ENCODE measurements around the gene SMPDL3B. TPM values are rescaled to one million over a fixed set of nuclear protein-coding genes. Genes with fewer than 3 reads are reported as not detected.

The SMPDL3B gene
- total and polyA plus RNA-seq, 8 donors = 0.89 to 73.6 (median 8.0) TPM; not detected in 1

GRCh38 chr1:27967884-27968466 lies 33.2 kb downstream of the SMPDL3B start:
- intact Hi-C loops (cut with DNase I; ENCODE audit: low total_unique reads) = no loop called here
- H3K4me1 ChIP-seq = peaks cover 0 to 25% (median 15%) of the 10 kb centered on the region in 4 donors
- peaks cover 33 to 69% (median 63%) of the 10 kb centered on the region in 4 donors for H3K36me3 ChIP-seq
- H3K9me3 ChIP-seq = no peaks in the 10 kb centered on the region
- no peaks in the 10 kb centered on the region for H3K27me3 ChIP-seq
- H3K4me3 ChIP-seq = no peak overlapping the region
- WGBS, 5 donors = 82 to 87% (median 86%) methylated on average over 4 of the region's 4 CpGs
- DNase-seq = no peak
- peak overlapping the region in 2 of 5 donors; percentile 28 to 46 for H3K27ac ChIP-seq
- no peak for TF ChIP-seq POLR2AphosphoS5 (IDR thresholded peaks at IDR 0.05)
- no peak for TF ChIP-seq POLR2A (IDR thresholded peaks at IDR 0.05)

- Histone ChIP-seq H3K9me3 (no peaks in the 10 kb centered on the region), H3K4me3 (no peak overlapping the region), H3K27ac (peak overlapping the region in 2 of 5 donors; percentile 28 to 46), H3K4me1 (peaks cover 0 to 25% (median 16%) of the 10 kb centered on the region in 4 donors), H3K36me3 (peaks cover 29 to 69% (median 63%) of the 10 kb centered on the region in 4 donors), H3K27me3 (no peaks in the 10 kb centered on the region)
- TF ChIP-seq, protein P1, sequence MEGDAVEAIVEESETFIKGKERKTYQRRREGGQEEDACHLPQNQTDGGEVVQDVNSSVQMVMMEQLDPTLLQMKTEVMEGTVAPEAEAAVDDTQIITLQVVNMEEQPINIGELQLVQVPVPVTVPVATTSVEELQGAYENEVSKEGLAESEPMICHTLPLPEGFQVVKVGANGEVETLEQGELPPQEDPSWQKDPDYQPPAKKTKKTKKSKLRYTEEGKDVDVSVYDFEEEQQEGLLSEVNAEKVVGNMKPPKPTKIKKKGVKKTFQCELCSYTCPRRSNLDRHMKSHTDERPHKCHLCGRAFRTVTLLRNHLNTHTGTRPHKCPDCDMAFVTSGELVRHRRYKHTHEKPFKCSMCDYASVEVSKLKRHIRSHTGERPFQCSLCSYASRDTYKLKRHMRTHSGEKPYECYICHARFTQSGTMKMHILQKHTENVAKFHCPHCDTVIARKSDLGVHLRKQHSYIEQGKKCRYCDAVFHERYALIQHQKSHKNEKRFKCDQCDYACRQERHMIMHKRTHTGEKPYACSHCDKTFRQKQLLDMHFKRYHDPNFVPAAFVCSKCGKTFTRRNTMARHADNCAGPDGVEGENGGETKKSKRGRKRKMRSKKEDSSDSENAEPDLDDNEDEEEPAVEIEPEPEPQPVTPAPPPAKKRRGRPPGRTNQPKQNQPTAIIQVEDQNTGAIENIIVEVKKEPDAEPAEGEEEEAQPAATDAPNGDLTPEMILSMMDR (IDR thresholded peaks at IDR 0.05) = no peak
- TF ChIP-seq POLR2AphosphoS5 (IDR thresholded peaks at IDR 0.05) (peak in 1 of 3 donors; percentile 9), EP300 (IDR thresholded peaks at IDR 0.05) (no peak), POLR2A (IDR thresholded peaks at IDR 0.05) (no peak)
- intact Hi-C loops (cut with DNase I; ENCODE audit: low total_unique reads) = no loop called here
- WGBS, 5 donors = 16 to 39% (median 28%) methylated on average over 3 of the region's 3 CpGs
- peak in 1 of 2 donors; percentile 62 for DNase-seq
These were observed 33.9 kb downstream of the SMPDL3B start for GRCh38 chr1:27968692-27969091.

DNA sequence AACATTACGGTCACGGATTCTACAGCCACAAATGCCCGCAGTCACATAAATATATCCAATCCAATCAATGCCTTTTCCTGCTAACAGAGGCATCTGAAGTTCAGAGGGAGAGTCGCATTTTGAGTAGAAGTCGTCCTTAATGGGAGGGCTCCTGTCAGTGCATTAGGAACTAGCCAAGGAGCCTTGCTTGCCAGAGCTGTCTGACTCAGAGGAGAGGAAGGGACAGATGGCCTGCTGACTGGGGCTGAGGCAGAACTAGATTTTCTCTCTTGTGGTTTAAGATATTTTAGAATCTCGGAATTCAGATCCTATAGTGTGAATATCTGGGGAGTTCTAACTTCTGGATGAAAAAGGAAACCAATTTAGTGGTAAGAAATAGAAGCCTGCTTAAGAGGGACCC lies 35.6 kb downstream of the SMPDL3B start:
- no peak for DNase-seq
- no peak overlapping the region for H3K4me3 ChIP-seq
- WGBS, 5 donors = 78 to 89% (median 82%) methylated on average over 6 of the region's 6 CpGs
- peaks cover 0 to 36% (median 19%) of the 10 kb centered on the region in 4 donors for H3K4me1 ChIP-seq
- TF ChIP-seq, protein P1 (IDR thresholded peaks at IDR 0.05) = no peak
- TF ChIP-seq POLR2AphosphoS5 (IDR thresholded peaks at IDR 0.05) (no peak), EP300 (IDR thresholded peaks at IDR 0.05) (no peak), POLR2A (IDR thresholded peaks at IDR 0.05) (no peak)
- peak overlapping the region in 4 of 5 donors; percentile 13 to 62 (median 36) for H3K27ac ChIP-seq
- H3K36me3 ChIP-seq = peaks cover 17 to 66% (median 56%) of the 10 kb centered on the region in 4 donors
- intact Hi-C loops (cut with DNase I; ENCODE audit: low total_unique reads) = loop anchor here (10.0 kb wide), 1 partner anchor 106 kb away; no protein-coding TSS in a partner anchor
- no peaks in the 10 kb centered on the region for H3K27me3 ChIP-seq
- no peaks in the 10 kb centered on the region for H3K9me3 ChIP-seq

DNA sequence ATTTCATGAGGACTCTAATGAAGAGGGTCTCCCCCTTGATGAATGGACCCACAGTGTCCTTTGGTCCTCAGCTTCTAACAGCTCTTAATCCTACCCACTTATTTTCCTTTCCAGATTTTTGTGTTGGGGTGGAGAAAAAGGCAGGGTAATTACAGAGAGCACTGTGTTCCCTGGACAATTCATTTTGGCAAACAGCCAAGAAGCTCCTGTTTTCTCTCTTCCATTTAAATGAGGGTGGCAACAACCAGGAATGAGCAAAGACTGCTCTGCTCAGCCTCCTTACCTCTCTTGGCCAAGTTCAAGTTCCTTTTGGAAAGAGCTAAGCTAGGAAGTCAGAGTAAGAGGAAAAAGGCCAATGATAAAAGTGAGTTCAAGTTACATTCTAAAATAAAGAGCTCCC lies 36.9 kb downstream of the SMPDL3B start:
- no peaks in the 10 kb centered on the region for H3K27me3 ChIP-seq
- H3K4me1 ChIP-seq = peaks cover 0 to 36% (median 19%) of the 10 kb centered on the region in 4 donors
- H3K27ac ChIP-seq = peak overlapping the region in 3 of 5 donors; percentile 13 to 62 (median 35)
- intact Hi-C loops (cut with DNase I; ENCODE audit: low total_unique reads) = loop anchor here (10.0 kb wide), 1 partner anchor 107 kb away; no protein-coding TSS in a partner anchor
- no peak overlapping the region for H3K4me3 ChIP-seq
- TF ChIP-seq, protein P1 (IDR thresholded peaks at IDR 0.05) = no peak
- TF ChIP-seq EP300 (IDR thresholded peaks at IDR 0.05) (no peak), POLR2AphosphoS5 (IDR thresholded peaks at IDR 0.05) (no peak), POLR2A (IDR thresholded peaks at IDR 0.05) (no peak)
- H3K9me3 ChIP-seq = no peaks in the 10 kb centered on the region
- DNase-seq = peak in 1 of 2 donors; percentile 36
- peaks cover 14 to 60% (median 54%) of the 10 kb centered on the region in 4 donors for H3K36me3 ChIP-seq

DNA sequence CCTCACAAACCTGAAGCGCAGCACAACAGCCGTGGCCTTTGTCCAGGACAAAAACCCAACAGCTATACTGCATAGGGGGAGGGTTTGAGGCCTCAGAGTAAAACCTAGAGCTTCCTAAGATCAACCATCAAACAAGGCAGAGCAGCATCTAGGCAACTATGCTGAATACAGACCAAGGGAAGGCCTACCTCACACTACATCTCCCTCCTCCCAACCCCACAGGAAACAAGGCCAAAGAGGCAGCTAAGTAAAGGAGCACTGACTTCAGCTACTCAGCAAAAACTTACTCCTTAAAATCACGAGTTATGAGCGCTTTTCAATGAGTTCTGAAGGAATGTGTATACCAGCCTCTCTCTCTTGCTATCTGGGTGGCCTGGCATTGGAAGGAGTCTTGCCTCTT lies 37.3 kb downstream of the SMPDL3B start:
- Histone ChIP-seq H3K9me3 (no peaks in the 10 kb centered on the region), H3K4me3 (no peak overlapping the region), H3K4me1 (peaks cover 0 to 36% (median 19%) of the 10 kb centered on the region in 4 donors), H3K36me3 (peaks cover 12 to 60% (median 54%) of the 10 kb centered on the region in 4 donors), H3K27ac (peak overlapping the region in 2 of 5 donors; percentile 35 to 62), H3K27me3 (no peaks in the 10 kb centered on the region)
- TF ChIP-seq EP300 (IDR thresholded peaks at IDR 0.05) (no peak), POLR2AphosphoS5 (IDR thresholded peaks at IDR 0.05) (no peak), POLR2A (IDR thresholded peaks at IDR 0.05) (no peak)
- TF ChIP-seq, protein P1 (IDR thresholded peaks at IDR 0.05) = no peak
- DNase-seq = no peak
- WGBS, 5 donors = 79 to 94% (median 92%) methylated on average over 4 of the region's 4 CpGs
- intact Hi-C loops (cut with DNase I; ENCODE audit: low total_unique reads) = loop anchor here (10.0 kb wide), 1 partner anchor 107 kb away; no protein-coding TSS in a partner anchor

All from stomach (tissue), 9 donors.